Measurements from ENCODE around the gene SCAND1.

DNA sequence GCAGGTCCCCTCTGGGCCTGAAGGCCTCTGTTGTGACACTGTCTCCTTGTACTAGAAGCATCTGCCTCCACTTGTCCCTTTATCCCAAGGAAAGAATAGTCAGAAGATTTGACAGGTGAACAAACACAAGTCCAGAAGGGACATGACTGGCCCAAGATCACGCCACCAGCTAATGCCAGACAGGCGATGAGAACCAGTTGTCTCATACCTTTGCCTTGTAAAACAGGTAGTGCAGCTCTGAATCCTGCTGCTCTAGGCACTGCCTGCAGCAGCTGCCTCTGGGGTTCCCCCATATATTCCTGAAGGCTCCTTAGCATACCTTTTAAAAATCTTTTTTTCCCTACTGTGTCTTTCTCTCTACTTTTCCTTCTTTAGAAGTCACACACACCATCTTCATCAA is 25.0 kb downstream of the SCAND1 start:
- TF ChIP-seq, protein P1, sequence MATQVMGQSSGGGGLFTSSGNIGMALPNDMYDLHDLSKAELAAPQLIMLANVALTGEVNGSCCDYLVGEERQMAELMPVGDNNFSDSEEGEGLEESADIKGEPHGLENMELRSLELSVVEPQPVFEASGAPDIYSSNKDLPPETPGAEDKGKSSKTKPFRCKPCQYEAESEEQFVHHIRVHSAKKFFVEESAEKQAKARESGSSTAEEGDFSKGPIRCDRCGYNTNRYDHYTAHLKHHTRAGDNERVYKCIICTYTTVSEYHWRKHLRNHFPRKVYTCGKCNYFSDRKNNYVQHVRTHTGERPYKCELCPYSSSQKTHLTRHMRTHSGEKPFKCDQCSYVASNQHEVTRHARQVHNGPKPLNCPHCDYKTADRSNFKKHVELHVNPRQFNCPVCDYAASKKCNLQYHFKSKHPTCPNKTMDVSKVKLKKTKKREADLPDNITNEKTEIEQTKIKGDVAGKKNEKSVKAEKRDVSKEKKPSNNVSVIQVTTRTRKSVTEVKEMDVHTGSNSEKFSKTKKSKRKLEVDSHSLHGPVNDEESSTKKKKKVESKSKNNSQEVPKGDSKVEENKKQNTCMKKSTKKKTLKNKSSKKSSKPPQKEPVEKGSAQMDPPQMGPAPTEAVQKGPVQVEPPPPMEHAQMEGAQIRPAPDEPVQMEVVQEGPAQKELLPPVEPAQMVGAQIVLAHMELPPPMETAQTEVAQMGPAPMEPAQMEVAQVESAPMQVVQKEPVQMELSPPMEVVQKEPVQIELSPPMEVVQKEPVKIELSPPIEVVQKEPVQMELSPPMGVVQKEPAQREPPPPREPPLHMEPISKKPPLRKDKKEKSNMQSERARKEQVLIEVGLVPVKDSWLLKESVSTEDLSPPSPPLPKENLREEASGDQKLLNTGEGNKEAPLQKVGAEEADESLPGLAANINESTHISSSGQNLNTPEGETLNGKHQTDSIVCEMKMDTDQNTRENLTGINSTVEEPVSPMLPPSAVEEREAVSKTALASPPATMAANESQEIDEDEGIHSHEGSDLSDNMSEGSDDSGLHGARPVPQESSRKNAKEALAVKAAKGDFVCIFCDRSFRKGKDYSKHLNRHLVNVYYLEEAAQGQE (IDR thresholded peaks at IDR 0.05; ENCODE audit: insufficient read depth in 1 of 2, low read depth in 2 of 2, low read length in 1 of 2): no peak
- TF ChIP-seq POLR2AphosphoS5 (IDR thresholded peaks at IDR 0.05; ENCODE audit: low read depth, low read length): no peak
